HepG2 (cell line): ENCODE measurements around the gene ZNF132. TPM values are rescaled to one million over a fixed set of nuclear protein-coding genes. Genes with fewer than 3 reads are reported as not detected.

ENCODE experiments used
- ATAC-seq: fragments of 200-7000 bp; cut with Tn5 transposase; 3 replicates; pipeline ENCODE4 v1.9.1; 2020; ENCODE audit warnings: mild to moderate bottlenecking, moderate library complexity
- BruUV-seq: library from RNA; stranded (reverse); fragments of 400-500 nt; replicated peaks from 2 replicates; lab custom pipeline; 2021; lab: Mats Ljungman, UMichigan
- CTCF ChIA-PET: fragments of 300-600 bp; formaldehyde crosslinking; extraction: SDS; loops from one replicate; lab custom pipeline; 2021; ENCODE audit warnings: low total read pairs, inconsistent platforms, low intra/inter-chr PET ratio; lab: Yijun Ruan, JAX
- POLR2A ChIA-PET: fragments of 350-600 bp; sonication (Branson Sonifier 250); formaldehyde crosslinking; loops from one replicate; lab custom pipeline; 2020; ENCODE audit warnings: antibody characterized with exemption, inconsistent platforms; lab: Yijun Ruan, JAX
- DNase-seq: peaks from one replicate; pipeline ENCODE4 v3.0.0-alpha.2; 2015; ENCODE audit warnings: low spot score
- FAIRE-seq: peaks from 3 replicates; lab custom pipeline; 2011; peaks lifted over from hg19 to GRCh38; lab: Jason Lieb, UNC
- H2AFZ ChIP-seq: one replicate; pipeline ENCODE4 v1.6.1; 2011; ENCODE audit warnings: low read length, inconsistent platforms
- H3K27ac ChIP-seq: fragments of 300-600 bp; 3 replicates; pipeline ENCODE4 v1.8.0; 2011; ENCODE audit warnings: mixed run types, mild to moderate bottlenecking, mixed read lengths, low read length, inconsistent platforms; ENCODE audit not compliant: insufficient read depth; ENCODE audit errors: extremely low read length
- H3K27me3 ChIP-seq, 2 experiments: fragments of 200-600 bp in 1 of 2; 2 replicates in 1 of 2; 3 replicates in 1 of 2; pipeline versions ENCODE4 v1.6.0 to v1.8.0; 2011; ENCODE audit warnings: low read length in 2 of 2, mild to moderate bottlenecking in 2 of 2, moderate library complexity in 2 of 2, inconsistent platforms in 1 of 2; ENCODE audit not compliant: insufficient read depth in 2 of 2, control insufficient read depth in 1 of 2
- H3K36me3 ChIP-seq, 2 experiments: fragments of 200-600 bp in 1 of 2; replicated peaks in 1 of 2; 2 replicates in 1 of 2; 3 replicates in 1 of 2; pipeline versions ENCODE4 v1.5.1 to v1.8.0; 2011; ENCODE audit warnings: low read length in 2 of 2, inconsistent platforms in 1 of 2; ENCODE audit not compliant: insufficient read depth in 2 of 2, control insufficient read depth in 1 of 2
- H3K4me1 ChIP-seq: 2 replicates; pipeline ENCODE4 v1.5.1; 2012; ENCODE audit warnings: low read length, inconsistent platforms; ENCODE audit not compliant: insufficient read depth
- H3K4me2 ChIP-seq: 2 replicates; pipeline ENCODE4 v1.6.0; 2011; ENCODE audit warnings: low read depth, low read length, inconsistent platforms
- H3K4me3 ChIP-seq, 3 experiments: fragments of 200-600 bp in 1 of 3; sonication (generic), shearing (Covaris generic) in 1 of 3; replicated peaks in 1 of 3; 2 replicates each; pipeline ENCODE4 v1.5.1; 2011 to 2016; ENCODE audit warnings: low read length in 3 of 3, inconsistent platforms in 2 of 3, low read depth in 2 of 3, mild to moderate bottlenecking in 2 of 3, control low read depth in 1 of 3, mixed read lengths in 1 of 3; ENCODE audit not compliant: insufficient read depth in 1 of 3
- H3K79me2 ChIP-seq: one replicate; pipeline ENCODE4 v1.6.1; 2011; ENCODE audit warnings: low read length, inconsistent platforms; ENCODE audit not compliant: insufficient read depth
- H3K9ac ChIP-seq: 2 replicates; pipeline ENCODE4 v1.6.0; 2011; ENCODE audit warnings: mild to moderate bottlenecking, low read depth, low read length, inconsistent platforms; ENCODE audit not compliant: insufficient read depth
- H3K9me3 ChIP-seq: 2 replicates; pipeline ENCODE4 v1.5.1; 2012; ENCODE audit warnings: mild to moderate bottlenecking, low read length
- H4K20me1 ChIP-seq: 2 replicates; pipeline ENCODE4 v1.6.0; 2011; ENCODE audit warnings: inconsistent platforms, mild to moderate bottlenecking, low read length, moderate library complexity; ENCODE audit not compliant: insufficient read depth
- GABPB1 ChIP-seq: IDR thresholded peaks from 2 replicates; pipeline ENCODE4 v1.6.1; 2016; ENCODE audit warnings: mild to moderate bottlenecking, missing genetic modification reagents, moderate library complexity, missing compliant biosample characterization
- WGBS: methylation state at CpG from one replicate; pipeline ENCODE4 v1.1.6; 2017; ENCODE audit warnings: low lambda C conversion rate; 5-methylcytosine and 5-hydroxymethylcytosine counted together
- in situ Hi-C: cut with HindIII; loops from 2 replicates; pipeline ENCODE4 v1.10.0; 2017; ENCODE audit warnings: low pct_unique_long_range_greater_than_20kb; ENCODE audit not compliant: extremely low pct_ligation_motif_present
- intact Hi-C: fragments of 100-400 bp; cut with micrococcal nuclease; formaldehyde crosslinking; loops from one replicate; pipeline ENCODE4 v1.10.0; 2022; ENCODE audit not compliant: unreplicated experiment
- polyA plus RNA-seq, 8 experiments: library from polyadenylated mRNA; depleted of rRNA in 3 of 8; stranded (reverse) in 7 of 8; unstranded in 1 of 8; fragments of >200 nt; fragmentation: Illumina TruSeq in 4 of 8; extraction: Trizol in 4 of 8; gene quantifications; 2 replicates each; pipeline versions ENCODE4 v1.2.1 to v1.2.3, GENCODE V29; 2011 to 2016; ENCODE audit warnings: low read depth in 4 of 8, missing spikeins in 1 of 8, mixed read lengths in 1 of 8; ENCODE audit not compliant: insufficient read depth in 1 of 8
- total RNA-seq, 5 experiments: library from RNA; depleted of rRNA; stranded (reverse); fragments of >200 nt; fragmentation: Illumina TruSeq; extraction: Trizol; gene quantifications; 2 replicates each; pipeline ENCODE4 v1.2.3, GENCODE V29; 2016; ENCODE audit warnings: low read depth in 1 of 5
- TF ChIP-seq, protein P1 (sequence below): sonication (generic); formaldehyde crosslinking; IDR thresholded peaks from 2 replicates; pipeline ENCODE4 v1.4.0; 2020; ENCODE audit warnings: missing genetic modification reagents, borderline replicate concordance
- TF ChIP-seq, protein P2 (sequence below): sonication (generic); formaldehyde crosslinking; IDR thresholded peaks from 2 replicates; pipeline ENCODE4 v1.5.1; 2020; ENCODE audit warnings: mild to moderate bottlenecking, missing genetic modification reagents
- TF ChIP-seq, protein P3 (sequence below): sonication (generic); formaldehyde crosslinking; IDR thresholded peaks from 2 replicates; pipeline ENCODE4 v1.9.0; 2021; ENCODE audit warnings: missing genetic modification reagents, mild to moderate bottlenecking, borderline replicate concordance

ZNF132 gene
- total and polyA plus RNA-seq, 2 of the 13 experiments (the other 11 are each of a cell fraction or from before 2014, with no cell fraction given): not detected

DNA sequence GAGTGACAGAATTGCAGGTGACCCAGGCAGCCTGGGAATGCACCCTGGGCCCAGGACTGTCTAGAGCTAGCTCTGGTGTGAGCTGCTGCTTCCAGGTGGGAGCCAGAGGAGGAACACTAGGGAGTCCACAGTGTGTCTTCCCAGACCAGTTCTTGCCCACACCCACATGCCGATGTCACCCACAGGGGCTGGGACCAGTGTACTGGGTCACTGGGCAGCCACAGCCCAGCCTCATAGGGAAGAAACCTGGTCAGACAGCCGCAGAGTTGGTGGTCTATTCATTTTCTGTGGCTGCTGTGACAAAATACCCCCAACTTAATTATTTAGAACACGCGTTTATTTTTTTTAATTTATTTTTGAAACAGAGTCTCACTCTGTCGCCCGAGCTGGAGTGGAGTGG, 41.4 kb downstream of the ZNF132 start:
- H3K36me3 ChIP-seq: peaks cover 9 to 18% of the 10 kb centered on the region in 2 experiments
- peaks cover 37% of the 10 kb centered on the region for H3K4me1 ChIP-seq
- no peak for DNase-seq
- H3K4me3 ChIP-seq: no peak overlapping the region
- no TSS peak for BruUV-seq
- no peak overlapping the region for H3K27ac ChIP-seq
- H3K9me3 ChIP-seq: no peaks in the 10 kb centered on the region
- H3K4me2 ChIP-seq: no peak overlapping the region
- FAIRE-seq: no peak
- no peak overlapping the region for H3K9ac ChIP-seq
- POLR2A ChIA-PET: no interaction called here
- H3K79me2 ChIP-seq: peaks cover 4% of the 10 kb centered on the region
- H4K20me1 ChIP-seq: peaks cover 17% of the 10 kb centered on the region; the same call in 1 of the 2 replicates
- WGBS: 94% methylated on average over 6 of the region's 6 CpGs
- CTCF ChIA-PET: no interaction called here
- H3K27me3 ChIP-seq: no peaks in the 10 kb centered on the region
- no peak for TF ChIP-seq GABPB1 (CRISPR knock-in tag)
- TF ChIP-seq, protein P1, sequence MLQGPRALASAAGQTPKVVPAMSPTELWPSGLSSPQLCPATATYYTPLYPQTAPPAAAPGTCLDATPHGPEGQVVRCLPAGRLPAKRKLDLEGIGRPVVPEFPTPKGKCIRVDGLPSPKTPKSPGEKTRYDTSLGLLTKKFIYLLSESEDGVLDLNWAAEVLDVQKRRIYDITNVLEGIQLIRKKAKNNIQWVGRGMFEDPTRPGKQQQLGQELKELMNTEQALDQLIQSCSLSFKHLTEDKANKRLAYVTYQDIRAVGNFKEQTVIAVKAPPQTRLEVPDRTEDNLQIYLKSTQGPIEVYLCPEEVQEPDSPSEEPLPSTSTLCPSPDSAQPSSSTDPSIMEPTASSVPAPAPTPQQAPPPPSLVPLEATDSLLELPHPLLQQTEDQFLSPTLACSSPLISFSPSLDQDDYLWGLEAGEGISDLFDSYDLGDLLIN (CRISPR knock-in tag): no peak
- TF ChIP-seq, protein P2, sequence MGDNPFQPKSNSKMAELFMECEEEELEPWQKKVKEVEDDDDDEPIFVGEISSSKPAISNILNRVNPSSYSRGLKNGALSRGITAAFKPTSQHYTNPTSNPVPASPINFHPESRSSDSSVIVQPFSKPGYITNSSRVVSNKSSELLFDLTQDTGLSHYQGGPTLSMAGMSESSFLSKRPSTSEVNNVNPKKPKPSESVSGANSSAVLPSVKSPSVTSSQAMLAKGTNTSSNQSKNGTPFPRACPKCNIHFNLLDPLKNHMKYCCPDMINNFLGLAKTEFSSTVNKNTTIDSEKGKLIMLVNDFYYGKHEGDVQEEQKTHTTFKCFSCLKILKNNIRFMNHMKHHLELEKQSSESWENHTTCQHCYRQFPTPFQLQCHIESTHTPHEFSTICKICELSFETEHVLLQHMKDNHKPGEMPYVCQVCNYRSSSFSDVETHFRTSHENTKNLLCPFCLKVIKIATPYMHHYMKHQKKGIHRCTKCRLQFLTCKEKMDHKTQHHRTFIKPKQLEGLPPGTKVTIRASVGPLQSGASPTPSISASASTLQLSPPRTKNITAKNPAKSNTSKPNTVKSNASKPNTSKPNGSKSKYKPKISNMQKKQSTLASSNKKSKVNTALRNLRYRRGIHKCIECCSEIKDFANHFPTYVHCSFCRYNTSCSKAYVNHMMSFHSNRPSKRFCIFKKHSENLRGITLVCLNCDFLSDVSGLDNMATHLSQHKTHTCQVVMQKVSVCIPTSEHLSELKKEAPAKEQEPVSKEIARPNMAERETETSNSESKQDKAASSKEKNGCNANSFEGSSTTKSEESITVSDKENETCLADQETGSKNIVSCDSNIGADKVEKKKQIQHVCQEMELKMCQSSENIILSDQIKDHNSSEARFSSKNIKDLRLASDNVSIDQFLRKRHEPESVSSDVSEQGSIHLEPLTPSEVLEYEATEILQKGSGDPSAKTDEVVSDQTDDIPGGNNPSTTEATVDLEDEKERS (CRISPR knock-in tag): no peak
- TF ChIP-seq, protein P3, sequence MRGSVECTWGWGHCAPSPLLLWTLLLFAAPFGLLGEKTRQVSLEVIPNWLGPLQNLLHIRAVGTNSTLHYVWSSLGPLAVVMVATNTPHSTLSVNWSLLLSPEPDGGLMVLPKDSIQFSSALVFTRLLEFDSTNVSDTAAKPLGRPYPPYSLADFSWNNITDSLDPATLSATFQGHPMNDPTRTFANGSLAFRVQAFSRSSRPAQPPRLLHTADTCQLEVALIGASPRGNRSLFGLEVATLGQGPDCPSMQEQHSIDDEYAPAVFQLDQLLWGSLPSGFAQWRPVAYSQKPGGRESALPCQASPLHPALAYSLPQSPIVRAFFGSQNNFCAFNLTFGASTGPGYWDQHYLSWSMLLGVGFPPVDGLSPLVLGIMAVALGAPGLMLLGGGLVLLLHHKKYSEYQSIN (CRISPR knock-in tag): no peak
- in situ Hi-C loops: no loop called here
- 0 out of 3 replicates have a peak, but pooled peaks have one; percentile 0 for ATAC-seq
- H2AFZ ChIP-seq: no peak overlapping the region
- intact Hi-C loops: no loop called here
